ENCODE measurements around the gene TLL1. TPM values are rescaled to one million over a fixed set of nuclear protein-coding genes. Genes with fewer than 3 reads are reported as not detected.

Gene TLL1
- total and polyA plus RNA-seq, 2 of the 13 experiments (the other 11 are each of a cell fraction or from before 2014, with no cell fraction given): not detected

DNA sequence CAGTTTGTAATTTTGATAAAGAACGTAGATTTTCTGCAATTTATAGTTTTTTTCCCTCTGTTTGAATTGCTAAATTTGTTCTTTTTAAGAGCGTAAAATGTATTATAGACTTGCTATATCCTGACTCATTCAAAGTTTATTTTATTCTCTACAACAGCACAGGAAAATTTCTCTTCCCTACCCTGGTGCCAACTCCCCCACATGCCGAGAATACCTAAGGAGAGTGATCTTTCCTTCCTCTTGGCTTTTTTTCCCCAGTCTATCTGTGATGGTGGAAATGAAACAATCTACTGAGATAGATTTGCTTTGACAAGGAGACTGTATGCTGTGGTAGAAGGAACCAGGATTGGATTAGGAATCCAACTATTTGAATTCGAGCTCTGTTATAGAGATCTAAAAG lies 271.6 kb downstream of the TLL1 start:
- no peaks in the 10 kb centered on the region for H3K27me3 ChIP-seq (ENCODE audit: control insufficient read depth in 1 of 2, insufficient read depth in 2 of 2, low read length in 2 of 2)
- POLR2A ChIA-PET: no interaction called here
- H4K20me1 ChIP-seq (ENCODE audit: insufficient read depth, low read length): no peaks in the 10 kb centered on the region
- BruUV-seq (replicated peaks): no TSS peak
- FAIRE-seq (no peak), ATAC-seq (no peak), DNase-seq (ENCODE audit: low spot score) (no peak)
- H3K9ac ChIP-seq (ENCODE audit: insufficient read depth, low read depth, low read length): no peak overlapping the region
- CTCF ChIA-PET (ENCODE audit: low intra/inter-chr PET ratio, low total read pairs): no interaction called here
- H3K79me2 ChIP-seq (ENCODE audit: insufficient read depth, low read length): no peaks in the 10 kb centered on the region
- TF ChIP-seq POLR2AphosphoS5 (IDR thresholded peaks at IDR 0.05; ENCODE audit: low read depth, low read length): no peak
- no peak for TF ChIP-seq MXI1 (IDR thresholded peaks at IDR 0.05; ENCODE audit: borderline replicate concordance, low read depth, low read length)
- TF ChIP-seq MYNN (CRISPR knock-in tag; IDR thresholded peaks at IDR 0.05; ENCODE audit: low read depth): no peak
- no peak for TF ChIP-seq JUN (CRISPR knock-in tag; IDR thresholded peaks at IDR 0.05)
- TF ChIP-seq XRCC5 (optimal IDR thresholded peaks at IDR 0.05; ENCODE audit: low read length): no peak
- no peak for TF ChIP-seq ETV6 (CRISPR knock-in tag; conservative IDR thresholded peaks at IDR 0.05)
- TF ChIP-seq GABPA (IDR thresholded peaks at IDR 0.05; ENCODE audit: low read depth, low read length): no peak
- TF ChIP-seq GABPA (CRISPR knock-in tag; IDR thresholded peaks at IDR 0.05; ENCODE audit: low read depth): no peak
- TF ChIP-seq ZNF740 (CRISPR knock-in tag; IDR thresholded peaks at IDR 0.05): no peak
- no peak for TF ChIP-seq ZNF577 (CRISPR knock-in tag; IDR thresholded peaks at IDR 0.05; ENCODE audit: borderline replicate concordance, low read depth)
- TF ChIP-seq RAD21 (CRISPR knock-in tag; IDR thresholded peaks at IDR 0.05): no peak
- TF ChIP-seq NBN (conservative IDR thresholded peaks at IDR 0.05): no peak
- TF ChIP-seq CEBPB (IDR thresholded peaks at IDR 0.05; ENCODE audit: borderline replicate concordance, low read depth, low read length): no peak
- no peak for TF ChIP-seq CCAR2 (optimal IDR thresholded peaks at IDR 0.05; ENCODE audit: low read depth, low read length)
- TF ChIP-seq KLF13 (CRISPR knock-in tag; IDR thresholded peaks at IDR 0.05): no peak
- TF ChIP-seq ZNF33A (CRISPR knock-in tag; IDR thresholded peaks at IDR 0.05; ENCODE audit: borderline replicate concordance): no peak
- H3K36me3 ChIP-seq (replicated peaks in 1 of 2; ENCODE audit: control insufficient read depth in 1 of 2, insufficient read depth in 2 of 2, low read length in 2 of 2): no peaks in the 10 kb centered on the region
- no peak overlapping the region for H3K4me2 ChIP-seq (ENCODE audit: low read depth, low read length)
- H3K27ac ChIP-seq (ENCODE audit: extremely low read length, insufficient read depth, low read length): no peak overlapping the region
- 3% methylated on average over 4 of the region's 4 CpGs for WGBS (ENCODE audit: low lambda C conversion rate)
- intact Hi-C loops (cut with micrococcal nuclease; ENCODE audit: unreplicated experiment) (no loop called here), in situ Hi-C loops (cut with HindIII; ENCODE audit: extremely low pct_ligation_motif_present, low pct_unique_long_range_greater_than_20kb) (no loop called here)
- no peak overlapping the region for H2AFZ ChIP-seq (ENCODE audit: low read length)
- no peaks in the 10 kb centered on the region for H3K4me1 ChIP-seq (ENCODE audit: insufficient read depth, low read length)
- no peaks in the 10 kb centered on the region for H3K9me3 ChIP-seq (ENCODE audit: low read length)
- no peak overlapping the region for H3K4me3 ChIP-seq (replicated peaks in 1 of 3; ENCODE audit: insufficient read depth in 1 of 3, low read depth in 2 of 3, low read length in 3 of 3)

Data from HepG2 (cell line).